ENCODE measurements around the gene RAPGEF5. TPM values are rescaled to one million over a fixed set of nuclear protein-coding genes. Genes with fewer than 3 reads are reported as not detected.
A peak's percentile ranks its signal among the peaks of the same experiment; 100 is the strongest.
"Not testable (repeated sequence)": the region's sequence is repeated elsewhere in the genome, so short reads cannot be mapped to it uniquely, and the experiment has no call there.

The RAPGEF5 gene
- total RNA-seq, 1 donor from 2014 or later = 83.7 TPM

- DNase-seq = no peak
These were observed 240.4 kb downstream of the RAPGEF5 start for GRCh38 chr7:22116451-22117030.

- DNase-seq = no peak
These were observed 241.3 kb downstream of the RAPGEF5 start for GRCh38 chr7:22115689-22116088.

- no peak for DNase-seq
These were observed 242.4 kb downstream of the RAPGEF5 start for GRCh38 chr7:22114440-22114981.

GRCh38 chr7:22113041-22113440 is 243.9 kb downstream of the RAPGEF5 start:
- DNase-seq = no peak

- DNase-seq = no peak
These were observed 245.3 kb downstream of the RAPGEF5 start for GRCh38 chr7:22111661-22112060.

- DNase-seq = no peak
These were observed 246.1 kb downstream of the RAPGEF5 start for GRCh38 chr7:22110881-22111280.

- peak; percentile 95 for DNase-seq
These were observed 246.6 kb downstream of the RAPGEF5 start for GRCh38 chr7:22110227-22110839.

GRCh38 chr7:22109761-22110160 is 247.2 kb downstream of the RAPGEF5 start:
- DNase-seq = no peak

GRCh38 chr7:22108151-22108845 is 248.7 kb downstream of the RAPGEF5 start:
- no peak for DNase-seq

- no peak for DNase-seq
These were observed 251.4 kb downstream of the RAPGEF5 start for GRCh38 chr7:22105550-22105949.

- DNase-seq = peak; percentile 64
These were observed 262.3 kb downstream of the RAPGEF5 start for GRCh38 chr7:22094413-22095342.

- DNase-seq = no peak
These were observed 263.0 kb downstream of the RAPGEF5 start for GRCh38 chr7:22093936-22094335.

GRCh38 chr7:22093001-22093400 is 264.0 kb downstream of the RAPGEF5 start:
- DNase-seq = peak; percentile 69

- not testable (repeated sequence) for DNase-seq
These were observed 265.9 kb downstream of the RAPGEF5 start for GRCh38 chr7:22090958-22091525.

GRCh38 chr7:22090512-22090911 is 266.4 kb downstream of the RAPGEF5 start:
- no peak for DNase-seq

GRCh38 chr7:22090107-22090506 is 266.8 kb downstream of the RAPGEF5 start:
- DNase-seq = no peak

- DNase-seq = no peak
These were observed 268.1 kb downstream of the RAPGEF5 start for GRCh38 chr7:22088827-22089226.

- no peak for DNase-seq
These were observed 269.1 kb downstream of the RAPGEF5 start for GRCh38 chr7:22087861-22088260.

GRCh38 chr7:22083704-22084240 is 273.2 kb downstream of the RAPGEF5 start:
- no peak for DNase-seq

- peak; percentile 95 for DNase-seq
These were observed 273.9 kb downstream of the RAPGEF5 start for GRCh38 chr7:22082886-22083703.

- no peak for DNase-seq
These were observed 274.4 kb downstream of the RAPGEF5 start for GRCh38 chr7:22082553-22082885.

Measured in tongue (tissue), 2 donors.